NT2/D1 (cell line): ENCODE measurements around the gene PNPLA6.

ENCODE experiments used
- SUZ12 ChIP-seq: IDR thresholded peaks from 2 replicates; pipeline ENCODE4 v1.6.1; 2011; ENCODE audit not compliant: insufficient read length, insufficient read depth; ENCODE audit errors: extremely low read depth
- ZNF274 ChIP-seq: IDR thresholded peaks from 2 replicates; pipeline ENCODE4 v1.6.1; 2011; ENCODE audit warnings: mild to moderate bottlenecking, low read depth, low read length

GRCh38 chr19:7502552-7502951 lies 33.0 kb upstream of the PNPLA6 start:
- TF ChIP-seq ZNF274 (no peak), SUZ12 (no peak)
